Fibroblast of gingiva (primary cell): ENCODE measurements around the gene BICDL1.
"Not testable (repeated sequence)": the region's sequence is repeated elsewhere in the genome, so short reads cannot be mapped to it uniquely, and the experiment has no call there.

Experiments used
- DNase-seq: peaks from one replicate; pipeline ENCODE4 v3.0.0-alpha.2; 2011; ENCODE audit warnings: low read depth

The BICDL1 gene

DNA sequence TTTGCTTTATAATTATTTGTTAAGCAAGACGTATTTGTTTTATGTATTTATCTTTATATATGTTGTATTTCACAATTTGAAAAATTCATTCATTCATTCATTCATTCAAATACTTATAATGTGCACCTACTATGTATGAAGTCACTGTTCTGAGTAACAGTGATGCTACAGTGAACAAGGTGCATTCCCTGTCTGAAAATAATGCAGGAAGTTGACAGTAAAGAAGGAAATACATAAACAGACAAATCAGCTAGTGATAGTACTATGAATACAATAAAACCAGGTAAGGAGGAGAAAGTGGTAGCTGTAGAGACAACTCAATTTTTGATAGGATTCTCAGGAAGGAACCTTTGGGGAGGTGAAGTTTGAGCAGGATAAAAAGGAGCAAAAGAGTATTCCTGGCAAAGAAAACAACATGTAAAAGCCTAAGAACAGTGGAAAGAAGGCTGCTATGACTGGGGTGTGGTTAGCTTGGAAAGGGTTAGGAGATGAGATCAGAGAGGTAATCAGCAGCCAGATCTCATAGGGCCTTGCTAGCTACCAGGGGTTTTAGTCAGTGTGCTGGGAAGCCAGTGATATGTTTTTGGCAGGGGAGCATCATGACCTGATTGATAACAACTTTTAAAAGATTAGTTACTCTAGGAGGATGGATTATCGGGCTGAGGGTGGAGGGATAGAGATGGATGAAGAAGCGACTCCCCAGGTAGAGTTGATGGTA, 17.4 kb downstream of the BICDL1 start:
- DNase-seq, result no peak

- no peak for DNase-seq
These were observed 18.2 kb downstream of the BICDL1 start for GRCh38 chr12:120007272-120007671.

DNA sequence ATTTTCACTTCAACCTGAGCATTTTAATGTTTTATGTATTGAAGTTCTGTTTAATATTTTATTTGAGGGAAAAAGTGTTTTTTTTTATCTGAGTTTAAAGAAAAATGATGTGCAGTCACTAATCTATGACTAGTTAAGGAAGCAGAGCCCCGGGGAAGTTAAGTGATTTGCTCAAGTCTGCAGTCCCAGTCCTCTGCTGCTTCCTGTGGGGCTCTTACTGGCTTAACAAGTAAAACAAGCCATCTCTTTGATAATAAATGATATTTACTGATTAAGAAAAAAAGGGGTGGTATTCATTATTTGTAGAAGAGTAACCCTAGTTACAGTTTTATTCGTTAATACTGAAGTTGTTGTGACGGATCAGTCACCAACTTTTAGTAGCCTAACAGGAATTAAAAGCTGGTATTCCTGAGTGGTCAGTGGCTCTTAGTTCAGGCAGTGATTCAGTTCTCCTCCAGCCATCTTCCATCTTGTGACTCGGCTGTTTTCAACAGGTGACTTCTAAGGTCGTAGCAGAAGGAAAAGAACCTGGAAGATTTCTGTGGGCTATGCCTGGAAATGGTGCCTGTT, 21.7 kb downstream of the BICDL1 start:
- no peak for DNase-seq

DNA sequence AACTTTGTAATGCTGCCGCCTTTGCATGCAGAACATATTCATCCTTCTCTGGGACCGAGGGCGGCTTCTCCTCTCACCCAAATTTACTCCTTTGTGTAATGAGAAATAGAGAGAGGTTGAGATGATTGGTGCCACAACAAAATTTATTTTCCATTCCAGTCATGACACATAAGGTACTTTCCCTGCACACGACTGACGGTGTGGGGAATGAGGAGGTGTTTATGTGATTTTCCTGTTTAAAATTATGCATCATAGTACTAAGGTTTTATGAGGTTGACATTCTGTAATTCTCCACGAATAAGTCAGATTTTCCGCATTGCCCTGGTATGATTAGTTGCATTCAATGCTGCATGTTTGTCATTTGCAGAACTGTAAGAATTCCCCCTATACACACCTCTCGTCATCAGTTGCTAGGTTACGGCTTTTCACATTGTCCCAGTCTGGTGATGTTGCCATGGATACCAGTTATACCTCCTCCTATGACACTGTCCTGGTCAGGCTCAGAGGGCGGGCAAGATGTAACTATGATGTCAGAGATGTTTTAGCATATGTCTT, 23.1 kb downstream of the BICDL1 start:
- no peak for DNase-seq

GRCh38 chr12:120013659-120014380, 24.8 kb downstream of the BICDL1 start:
- DNase-seq, result no peak

- DNase-seq, result not testable (repeated sequence)
These were observed 25.3 kb downstream of the BICDL1 start for GRCh38 chr12:120014381-120014735.

DNA sequence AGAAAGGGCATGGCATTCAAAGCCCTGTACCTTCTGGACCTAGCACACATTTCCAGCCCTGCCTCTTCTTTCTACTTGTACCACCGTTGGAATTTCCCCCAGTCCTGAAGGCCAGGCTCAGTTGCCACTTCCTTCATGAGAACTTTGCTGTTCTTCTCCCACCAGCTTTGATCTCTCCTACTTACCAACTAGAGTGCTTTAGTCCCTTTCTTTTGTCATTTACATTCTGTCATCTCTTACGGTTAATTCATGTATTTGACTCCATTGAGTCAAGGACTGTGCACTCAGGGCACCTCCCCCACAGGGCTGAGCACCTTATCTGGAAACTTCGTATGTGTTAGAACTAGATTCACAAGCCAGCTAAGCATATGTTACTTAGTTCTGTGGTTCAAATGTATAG, 26.3 kb downstream of the BICDL1 start:
- no peak for DNase-seq

GRCh38 chr12:120016199-120016598, 27.2 kb downstream of the BICDL1 start:
- DNase-seq, result not testable (repeated sequence)

GRCh38 chr12:120019197-120019596, 30.2 kb downstream of the BICDL1 start:
- no peak for DNase-seq

- no peak for DNase-seq
These were observed 30.9 kb downstream of the BICDL1 start for GRCh38 chr12:120019938-120020337.

DNA sequence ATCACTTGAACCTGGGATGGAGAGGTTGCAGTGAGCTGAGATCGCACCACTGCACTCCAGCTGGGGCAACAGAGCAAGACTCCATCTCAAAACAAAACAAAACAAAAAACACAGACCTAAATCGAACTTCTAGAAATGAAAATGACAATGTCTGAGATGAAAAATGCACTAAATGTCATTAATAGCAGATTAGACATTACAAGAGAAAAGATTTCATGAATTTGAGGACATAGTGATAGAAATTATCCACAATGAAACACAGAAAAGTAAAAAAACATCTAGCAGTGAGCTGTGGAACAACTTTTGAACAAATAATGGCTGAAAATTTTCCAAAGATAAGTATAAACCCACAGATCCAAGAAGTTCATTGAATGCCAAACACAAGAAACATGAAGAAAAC, 35.2 kb downstream of the BICDL1 start:
- DNase-seq, result no peak

- no peak for DNase-seq
These were observed 36.6 kb downstream of the BICDL1 start for GRCh38 chr12:120025640-120026039.

- no peak for DNase-seq
These were observed 43.2 kb downstream of the BICDL1 start for GRCh38 chr12:120032242-120032641.

GRCh38 chr12:120037851-120038250, 48.8 kb downstream of the BICDL1 start:
- DNase-seq, result no peak

DNA sequence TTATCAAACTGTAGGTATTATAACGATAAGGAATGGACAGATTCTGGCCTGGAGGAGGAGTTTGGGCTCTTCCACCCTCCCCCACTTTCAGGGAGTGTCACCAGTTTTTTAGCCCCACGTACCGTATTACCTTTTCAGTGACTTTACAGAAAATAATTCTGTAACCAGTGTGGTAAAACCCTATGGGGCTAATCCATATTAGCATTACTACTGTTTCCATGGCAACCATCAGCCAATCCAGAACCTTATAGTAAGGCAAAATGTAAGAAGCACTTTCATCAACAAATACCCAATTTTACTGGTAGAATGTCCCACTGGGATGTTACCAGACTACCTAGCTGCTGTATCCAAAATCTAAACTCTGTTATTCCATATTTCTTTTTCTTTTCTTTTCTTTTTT, 50.7 kb downstream of the BICDL1 start:
- no peak for DNase-seq

- DNase-seq, result no peak
These were observed 52.6 kb downstream of the BICDL1 start for GRCh38 chr12:120041386-120042231.

DNA sequence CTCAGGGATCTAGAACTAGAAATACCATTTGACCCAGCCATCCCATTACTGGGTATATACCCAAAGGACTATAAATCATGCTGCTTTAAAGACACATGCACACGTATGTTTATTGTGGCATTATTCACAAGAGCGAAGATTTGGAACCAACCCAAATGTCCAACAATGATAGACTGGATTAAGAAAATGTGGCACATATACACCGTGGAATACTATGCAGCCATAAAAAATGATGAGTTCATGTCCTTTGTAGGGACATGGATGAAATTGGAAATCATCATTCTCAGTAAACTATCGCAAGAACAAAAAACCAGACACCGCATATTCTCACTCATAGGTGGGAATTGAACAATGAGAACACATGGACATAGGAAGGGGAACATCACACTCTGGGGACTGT, 56.3 kb downstream of the BICDL1 start:
- DNase-seq, result not testable (repeated sequence)

DNA sequence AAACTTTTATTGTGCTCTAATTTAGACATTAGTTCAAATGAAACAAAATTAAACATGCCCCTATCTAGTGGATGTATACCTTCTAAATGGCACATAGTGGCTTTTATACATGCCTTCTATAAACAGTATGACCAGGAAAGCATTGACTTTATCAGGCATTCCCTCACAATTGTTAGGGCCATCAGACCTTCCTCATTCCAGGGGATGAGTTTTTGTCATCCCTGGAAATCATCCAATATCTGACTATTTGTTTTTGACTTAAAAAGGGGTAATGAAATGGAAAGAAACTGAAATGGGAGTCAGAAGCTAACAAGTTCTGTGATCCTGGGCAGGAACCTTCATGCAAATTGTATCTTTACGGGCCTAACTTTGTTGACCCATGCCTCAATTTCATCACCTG, 58.0 kb downstream of the BICDL1 start:
- DNase-seq, result no peak

GRCh38 chr12:120048263-120048662, 59.2 kb downstream of the BICDL1 start:
- DNase-seq, result no peak

- DNase-seq, result no peak
These were observed 60.4 kb downstream of the BICDL1 start for GRCh38 chr12:120049426-120049825.

- DNase-seq, result no peak
These were observed 62.5 kb downstream of the BICDL1 start for GRCh38 chr12:120051535-120051934.

DNA sequence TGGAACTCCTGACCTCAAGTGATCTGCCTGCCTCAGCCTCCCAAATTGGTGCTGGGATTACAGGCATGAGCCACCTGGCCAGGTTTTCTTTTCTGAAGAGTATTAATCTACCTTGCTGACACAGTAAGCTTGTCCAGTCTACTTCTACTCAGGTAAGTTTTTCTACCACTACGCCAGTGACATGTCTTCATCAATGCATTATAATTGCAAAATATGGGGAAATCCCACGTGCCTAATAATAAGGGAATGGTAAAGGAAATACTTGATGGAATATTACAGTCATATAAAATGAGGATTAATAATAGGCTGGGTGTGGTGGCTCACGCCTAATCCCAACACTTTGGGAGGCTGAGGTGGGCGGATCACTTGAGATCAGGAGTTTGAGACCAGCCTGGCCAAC, 65.3 kb downstream of the BICDL1 start:
- no peak for DNase-seq
